Adrenal gland (tissue), 5 donors: ENCODE results near the gene NKAIN2.

ENCODE experiments used
- POLR2A ChIP-seq, 2 donors: fragments of 450-650 bp; IDR thresholded peaks; one replicate each; pipeline ENCODE4 v1.6.1; 2017; ENCODE audit warnings: antibody characterized with exemption in 2 of 2, mild to moderate bottlenecking in 2 of 2, moderate library complexity in 1 of 2
- TF ChIP-seq, protein P1 (sequence below), 6 experiments: fragments of 450-650 bp in 4 of 6; fragments of 200-600 bp in 2 of 6; sonication (generic) in 1 of 6; IDR thresholded peaks; 1 replicate in 5 of 6; 2 replicates in 1 of 6; pipeline versions ENCODE4 v1.5.1 to v1.8.0; 2016 to 2021; ENCODE audit warnings: antibody characterized with exemption in 6 of 6, mild to moderate bottlenecking in 2 of 6, moderate library complexity in 1 of 6
- donor health status: DM: no; HTN: no; CAD: no.

- TF ChIP-seq, protein P1, sequence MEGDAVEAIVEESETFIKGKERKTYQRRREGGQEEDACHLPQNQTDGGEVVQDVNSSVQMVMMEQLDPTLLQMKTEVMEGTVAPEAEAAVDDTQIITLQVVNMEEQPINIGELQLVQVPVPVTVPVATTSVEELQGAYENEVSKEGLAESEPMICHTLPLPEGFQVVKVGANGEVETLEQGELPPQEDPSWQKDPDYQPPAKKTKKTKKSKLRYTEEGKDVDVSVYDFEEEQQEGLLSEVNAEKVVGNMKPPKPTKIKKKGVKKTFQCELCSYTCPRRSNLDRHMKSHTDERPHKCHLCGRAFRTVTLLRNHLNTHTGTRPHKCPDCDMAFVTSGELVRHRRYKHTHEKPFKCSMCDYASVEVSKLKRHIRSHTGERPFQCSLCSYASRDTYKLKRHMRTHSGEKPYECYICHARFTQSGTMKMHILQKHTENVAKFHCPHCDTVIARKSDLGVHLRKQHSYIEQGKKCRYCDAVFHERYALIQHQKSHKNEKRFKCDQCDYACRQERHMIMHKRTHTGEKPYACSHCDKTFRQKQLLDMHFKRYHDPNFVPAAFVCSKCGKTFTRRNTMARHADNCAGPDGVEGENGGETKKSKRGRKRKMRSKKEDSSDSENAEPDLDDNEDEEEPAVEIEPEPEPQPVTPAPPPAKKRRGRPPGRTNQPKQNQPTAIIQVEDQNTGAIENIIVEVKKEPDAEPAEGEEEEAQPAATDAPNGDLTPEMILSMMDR (IDR thresholded peaks at IDR 0.05) = no peak
- TF ChIP-seq POLR2A (IDR thresholded peaks at IDR 0.05) = no peak
These were observed 634.9 kb downstream of the NKAIN2 start for GRCh38 chr6:124438546-124439065.
